NCI-H2107 (cell line): Measurements from ENCODE around the gene NINJ2.

Source experiments
- DNase-seq: peaks from one replicate; lab custom pipeline; 2025; lab: John Stamatoyannopoulos, UW

The NINJ2 gene

DNA sequence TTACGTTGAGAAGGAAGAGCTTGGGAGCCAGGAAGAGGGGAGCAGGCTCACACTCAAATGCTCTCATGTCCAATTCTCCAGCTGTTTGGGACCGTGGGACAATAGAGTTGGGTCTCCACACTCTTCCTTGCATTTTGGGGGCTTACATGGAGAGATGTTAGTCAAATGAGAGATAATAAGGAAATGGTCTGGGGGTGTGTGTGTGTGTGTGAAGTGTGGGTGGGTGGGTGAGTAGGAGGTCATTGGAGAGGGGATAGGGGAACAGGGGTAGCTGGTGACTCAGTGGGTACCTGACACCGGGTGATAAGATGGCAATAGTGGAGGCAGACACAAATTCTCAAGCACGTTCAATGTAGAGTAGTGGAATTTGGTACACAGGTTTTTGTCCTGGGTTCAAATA is 135.5 kb downstream of the NINJ2 start:
- DNase-seq, result no peak

DNA sequence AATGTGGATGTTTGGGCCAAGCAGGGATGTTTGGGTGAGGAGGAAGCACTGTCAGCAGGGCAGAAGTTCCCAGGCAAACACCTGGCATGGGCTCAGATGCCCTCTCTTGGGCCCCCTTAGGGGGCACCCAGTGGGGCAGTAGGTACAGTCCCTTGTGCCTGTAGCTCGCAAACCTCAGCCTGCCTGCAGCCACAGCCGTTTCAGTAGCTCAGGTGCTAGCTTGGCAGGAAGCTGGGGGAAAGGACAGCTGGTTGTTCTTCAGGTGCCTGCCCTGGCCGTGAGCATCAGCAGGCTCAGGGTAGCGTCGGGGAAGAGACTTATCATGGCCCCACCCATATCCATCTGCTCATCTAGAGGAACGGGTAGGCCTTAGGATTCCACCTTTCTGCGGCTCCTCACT is 136.0 kb downstream of the NINJ2 start:
- no peak for DNase-seq

DNA sequence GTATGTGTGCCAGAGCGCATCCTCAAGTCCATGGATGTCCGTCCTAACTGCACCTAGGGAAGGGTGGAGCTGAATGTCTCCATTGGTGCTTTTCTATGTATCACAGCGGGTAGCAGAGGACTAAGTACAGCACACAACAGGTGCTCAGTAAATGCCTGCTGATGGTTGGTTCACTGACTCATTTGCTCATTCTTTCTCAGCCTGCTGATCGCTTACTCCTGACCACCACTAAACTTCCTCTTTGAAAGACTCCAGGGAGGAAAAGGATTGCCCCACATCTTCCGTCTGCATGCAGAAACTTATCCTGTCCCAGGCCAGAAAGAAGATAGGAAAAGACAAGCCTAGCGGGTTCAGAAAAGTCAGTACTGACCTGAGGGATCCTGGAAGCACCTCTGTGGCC is 137.2 kb downstream of the NINJ2 start:
- no peak for DNase-seq

DNA sequence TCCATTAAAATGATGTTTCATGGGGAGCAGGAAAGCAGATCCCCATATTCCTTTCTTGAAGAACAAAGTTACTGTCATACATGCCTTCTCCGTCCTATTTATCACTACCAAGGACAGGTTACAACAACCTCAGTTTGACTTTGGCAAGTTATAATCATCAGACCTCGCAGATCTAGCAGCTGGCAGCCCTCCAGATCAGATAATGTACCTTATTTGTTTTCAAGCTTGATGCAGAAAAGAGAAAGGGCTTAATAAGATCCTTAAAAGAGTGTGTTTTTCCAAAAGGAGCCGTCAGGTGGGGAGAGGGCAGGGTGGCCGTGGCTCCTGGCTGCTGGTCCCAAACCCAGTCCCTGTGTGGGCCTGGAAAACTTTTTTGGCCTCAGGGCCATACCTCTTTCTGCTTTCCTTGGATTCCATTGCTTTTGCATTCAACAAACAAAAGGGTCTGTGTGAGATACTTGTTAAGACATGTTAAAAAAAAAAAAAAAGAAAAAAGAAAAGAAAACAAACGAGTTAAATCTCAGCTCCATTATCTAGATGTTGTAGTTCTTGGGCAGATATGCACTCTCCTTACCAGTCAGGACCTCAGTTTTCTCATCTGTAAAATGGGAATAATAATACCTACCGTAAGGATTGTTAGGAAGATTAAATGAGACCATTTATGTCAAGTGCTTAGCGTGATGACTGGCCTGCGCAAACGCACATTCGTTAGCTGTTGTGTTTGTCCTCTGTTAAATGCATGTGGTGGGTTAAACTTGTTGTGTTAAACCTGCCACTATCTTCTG is 138.9 kb downstream of the NINJ2 start:
- DNase-seq, result no peak

DNA sequence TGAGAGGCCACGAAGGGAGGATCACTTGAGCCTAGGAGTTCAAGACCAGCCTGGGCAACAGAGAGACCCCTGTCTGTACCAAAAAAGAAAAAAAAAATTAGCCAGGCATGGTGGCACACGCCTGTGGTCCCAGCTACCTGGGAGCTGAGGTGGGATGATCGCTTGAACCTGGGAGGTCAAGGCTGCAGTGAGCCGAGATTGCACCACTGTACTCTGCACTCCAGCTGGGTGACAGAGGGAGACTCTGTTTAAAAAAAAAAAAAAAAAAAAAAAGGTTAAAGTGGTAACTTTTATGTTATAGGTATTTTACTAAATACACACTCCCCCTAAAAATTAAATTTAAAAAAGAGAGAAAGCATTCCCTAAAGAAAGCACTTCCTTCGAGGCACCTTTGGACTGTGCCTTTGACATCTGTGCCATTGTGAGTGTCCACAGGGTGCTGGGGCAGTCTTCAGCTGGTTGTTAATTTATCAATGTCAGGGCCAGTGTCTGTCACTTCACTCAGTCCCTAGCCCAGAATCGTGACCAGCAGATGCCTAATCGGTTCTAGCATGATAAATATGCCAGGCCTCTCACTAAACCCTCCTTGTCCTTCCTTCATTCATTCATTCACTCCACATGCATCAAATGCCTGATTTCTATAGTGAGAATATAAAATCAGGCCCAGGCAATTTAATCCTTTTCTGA is 140.4 kb downstream of the NINJ2 start:
- no peak for DNase-seq

DNA sequence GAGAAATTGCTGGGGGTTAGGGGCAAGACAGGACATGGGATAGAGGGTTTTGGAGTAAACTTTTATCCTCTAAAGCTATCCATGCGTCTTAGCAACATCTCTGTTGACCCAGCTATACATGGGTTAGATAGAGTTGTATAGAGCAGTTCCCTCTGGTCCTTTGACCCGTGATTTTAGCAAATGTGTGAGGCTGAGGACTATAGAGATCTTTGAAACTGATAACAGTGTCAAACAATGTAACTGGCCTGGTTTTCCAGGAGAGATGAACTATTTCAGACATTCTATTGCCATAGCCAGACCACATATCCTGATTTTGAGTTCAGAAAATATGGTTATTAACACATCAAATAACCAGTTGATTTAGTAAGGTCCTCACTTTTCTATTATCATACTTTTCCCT is 143.1 kb downstream of the NINJ2 start:
- DNase-seq, result no peak

DNA sequence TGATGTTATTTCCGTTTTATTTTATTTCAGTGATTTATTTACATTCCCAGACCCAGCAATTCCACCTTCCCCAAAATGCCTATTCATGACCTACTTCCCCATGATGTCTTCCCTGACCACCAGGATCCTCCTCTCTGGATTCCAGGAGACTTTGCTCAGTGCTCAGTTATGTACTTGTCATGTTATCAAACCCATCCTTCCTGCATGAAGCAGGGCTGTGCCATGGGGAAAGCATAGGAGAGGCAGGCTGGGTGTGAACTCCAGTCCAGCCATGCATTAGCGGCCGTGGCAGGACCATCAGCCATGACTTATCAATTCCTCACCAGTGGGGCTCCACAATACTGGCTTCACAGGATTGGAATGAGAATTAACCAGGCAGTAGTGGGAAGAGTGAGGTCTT is 145.7 kb downstream of the NINJ2 start:
- DNase-seq, result no peak
